K562 (cell line): ENCODE results near the gene MUC22. TPM values are rescaled to one million over a fixed set of nuclear protein-coding genes. Genes with fewer than 3 reads are reported as not detected.

Experiments used
- ATAC-seq: fragments of 200-7000 bp; cut with Tn5 transposase; 3 replicates; pipeline ENCODE4 v1.9.1; 2020; ENCODE audit warnings: moderate library complexity
- BruUV-seq: library from RNA; stranded (reverse); fragments of 400-500 nt; replicated peaks from 2 replicates; lab custom pipeline; 2021; lab: Mats Ljungman, UMichigan
- CTCF ChIA-PET: fragments of 300-600 bp; formaldehyde crosslinking; extraction: SDS; loops from one replicate; lab custom pipeline; 2021; ENCODE audit warnings: low intra/inter-chr PET ratio; lab: Yijun Ruan, JAX
- POLR2A ChIA-PET: fragments of 300-600, 350-650 bp; sonication (Branson Sonifier 250); formaldehyde crosslinking; extraction: SDS; loops from one replicate; lab custom pipeline; 2021; ENCODE audit warnings: antibody characterized with exemption, inconsistent platforms; lab: Yijun Ruan, JAX
- DNase-seq, 4 experiments: peaks; one replicate each; pipeline versions ENCODE4 v3.0.0 to v3.0.0-alpha.2; 2011 to 2018; ENCODE audit warnings: low spot score in 3 of 4, mixed read lengths in 3 of 4; ENCODE audit errors: extremely low read depth in 1 of 4
- FAIRE-seq: peaks from 2 replicates; lab custom pipeline; 2011; peaks lifted over from hg19 to GRCh38; lab: Jason Lieb, UNC
- H2AFZ ChIP-seq: 2 replicates; pipeline ENCODE4 v1.6.0; 2011; ENCODE audit warnings: low read depth, low read length, control low read depth, inconsistent platforms
- H3K27ac ChIP-seq: fragments of 200-600 bp; 3 replicates; pipeline ENCODE4 v1.8.0; 2011; ENCODE audit warnings: low read depth, mild to moderate bottlenecking, control low read depth, inconsistent platforms, low read length, moderate library complexity, mixed read lengths; ENCODE audit errors: extremely low read depth
- H3K27me3 ChIP-seq, 2 experiments: fragments of 300-600 bp in 1 of 2; 2 replicates in 1 of 2; 3 replicates in 1 of 2; pipeline versions ENCODE4 v1.6.0 to v1.8.0; 2011; ENCODE audit warnings: inconsistent platforms in 2 of 2, low read length in 2 of 2, mild to moderate bottlenecking in 1 of 2, mixed read lengths in 1 of 2, moderate library complexity in 1 of 2; ENCODE audit not compliant: control insufficient read depth in 2 of 2, insufficient read depth in 2 of 2
- H3K36me3 ChIP-seq: fragments of 300-600 bp; 3 replicates; pipeline ENCODE4 v1.8.0; 2011; ENCODE audit warnings: mild to moderate bottlenecking, low read length, inconsistent platforms; ENCODE audit not compliant: control insufficient read depth, insufficient read depth
- H3K4me1 ChIP-seq, 2 experiments: fragments of 200-600 bp in 1 of 2; replicated peaks in 1 of 2; 2 replicates in 1 of 2; 3 replicates in 1 of 2; pipeline versions ENCODE4 v1.5.1 to v1.8.0; 2011; ENCODE audit warnings: inconsistent platforms in 2 of 2, low read length in 2 of 2, mild to moderate bottlenecking in 1 of 2, mixed read lengths in 1 of 2, moderate library complexity in 1 of 2; ENCODE audit not compliant: control insufficient read depth in 2 of 2, insufficient read depth in 2 of 2
- H3K4me2 ChIP-seq: 2 replicates; pipeline ENCODE4 v1.6.1; 2011; ENCODE audit warnings: low read length, control low read depth, inconsistent platforms, mixed read lengths; ENCODE audit not compliant: insufficient read depth
- H3K4me3 ChIP-seq: fragments of 200-600 bp; sonication (generic), shearing (Covaris generic); 2 replicates; pipeline ENCODE4 v1.5.1; 2016; ENCODE audit warnings: control low read depth, inconsistent platforms
- H3K79me2 ChIP-seq: fragments of 200-600 bp; 3 replicates; pipeline ENCODE4 v1.8.0; 2011; ENCODE audit warnings: low read length, inconsistent platforms; ENCODE audit not compliant: control insufficient read depth, insufficient read depth
- H3K9ac ChIP-seq, 2 experiments: 2 replicates each; pipeline versions ENCODE4 v1.6.0 to v1.6.1; 2011; ENCODE audit warnings: low read depth in 2 of 2, low read length in 2 of 2, control low read depth in 1 of 2, inconsistent platforms in 1 of 2, mild to moderate bottlenecking in 1 of 2, mixed read lengths in 1 of 2; ENCODE audit not compliant: insufficient read depth in 1 of 2
- H3K9me1 ChIP-seq: one replicate; pipeline ENCODE4 v1.6.0; 2011; ENCODE audit warnings: inconsistent platforms, mild to moderate bottlenecking, low read length, moderate library complexity; ENCODE audit not compliant: control insufficient read depth, insufficient read depth
- H3K9me3 ChIP-seq: replicated peaks from 2 replicates; pipeline ENCODE4 v1.5.1; 2011; ENCODE audit warnings: low read depth, low read length, inconsistent platforms; ENCODE audit not compliant: control insufficient read depth, insufficient read depth
- H4K20me1 ChIP-seq: replicated peaks from 2 replicates; pipeline ENCODE4 v1.6.1; 2011; ENCODE audit warnings: low read length, inconsistent platforms, mixed read lengths; ENCODE audit not compliant: control insufficient read depth, insufficient read depth
- ATF3 ChIP-seq, 2 experiments: fragments of 450-650 bp in 1 of 2; sonication (generic) in 1 of 2; formaldehyde crosslinking in 1 of 2; IDR thresholded peaks in 1 of 2; conservative IDR thresholded peaks in 1 of 2; 2 replicates each; pipeline versions ENCODE4 v1.6.1 to v1.8.1; 2016 to 2023; ENCODE audit warnings: mild to moderate bottlenecking in 2 of 2, moderate library complexity in 2 of 2, inconsistent platforms in 1 of 2, missing genetic modification reagents in 1 of 2
- BDP1 ChIP-seq: IDR thresholded peaks from 3 replicates; pipeline ENCODE4 v1.6.1; 2011; ENCODE audit not compliant: insufficient read length, insufficient read depth
- BRCA1 ChIP-seq, 2 experiments: fragments of 450-650 bp in 1 of 2; sonication (generic) in 1 of 2; formaldehyde crosslinking in 1 of 2; IDR thresholded peaks; 2 replicates each; pipeline versions ENCODE4 v1.5.0 to v1.6.1; 2017 to 2020; ENCODE audit warnings: mild to moderate bottlenecking in 1 of 2, missing genetic modification reagents in 1 of 2
- POLR2AphosphoS5 ChIP-seq: IDR thresholded peaks from 2 replicates; pipeline ENCODE4 v1.6.1; 2011; ENCODE audit warnings: mild to moderate bottlenecking, low read depth, low read length, moderate library complexity; ENCODE audit not compliant: control insufficient read depth, insufficient read depth
- POLR2B ChIP-seq: fragments of 450-650 bp; IDR thresholded peaks from 2 replicates; pipeline ENCODE4 v1.6.1; 2018; ENCODE audit warnings: low read depth; ENCODE audit not compliant: partially characterized antibody
- POLR2H ChIP-seq: IDR thresholded peaks from 2 replicates; pipeline ENCODE4 v1.6.1; 2016; ENCODE audit warnings: missing genetic modification characterization, low read depth, mild to moderate bottlenecking, control low read depth, missing compliant biosample characterization, moderate library complexity
- RBM17 ChIP-seq: fragments of 200-400 bp; formaldehyde crosslinking; IDR thresholded peaks from 2 replicates; pipeline ENCODE4 v1.6.1; 2017; ENCODE audit warnings: low read depth, mild to moderate bottlenecking, low read length, borderline replicate concordance
- SMAD4 ChIP-seq: fragments of 250-450 bp; sonication (Bioruptor Pico); conservative IDR thresholded peaks from 2 replicates; pipeline ENCODE4 v1.8.0; 2021; ENCODE audit warnings: inconsistent platforms, mild to moderate bottlenecking, moderate library complexity
- TFAP4 ChIP-seq: sonication (generic); formaldehyde crosslinking; IDR thresholded peaks from 2 replicates; pipeline ENCODE4 v1.8.0; 2022; ENCODE audit warnings: missing genetic modification reagents, mild to moderate bottlenecking, moderate library complexity, borderline replicate concordance
- ZBED1 ChIP-seq: IDR thresholded peaks from 2 replicates; pipeline ENCODE4 v1.6.1; 2014
- ZNF140 ChIP-seq: fragments of 250-450 bp; sonication (Bioruptor Pico); IDR thresholded peaks from 2 replicates; pipeline ENCODE4 v1.8.0; 2021; ENCODE audit warnings: moderate library complexity, mild to moderate bottlenecking, inconsistent platforms
- ZNF696 ChIP-seq: fragments of 250-450 bp; sonication (Bioruptor Pico); conservative IDR thresholded peaks from 2 replicates; pipeline ENCODE4 v1.4.0; 2020; ENCODE audit warnings: mild to moderate bottlenecking, moderate library complexity
- WGBS: fragments of 100-300 bp; shearing (Covaris generic); methylation state at CpG from one replicate; pipeline ENCODE4 v1.1.6; 2016; ENCODE audit warnings: low coverage, mixed read lengths; ENCODE audit not compliant: insufficient coverage; ENCODE audit errors: missing lambda C conversion rate; 5-methylcytosine and 5-hydroxymethylcytosine counted together
- in situ Hi-C: fragments of 300-500 bp; cut with MboI; formaldehyde crosslinking; loops from 4 replicates; pipeline ENCODE4 v1.15.0; 2018; ENCODE audit warnings: inconsistent platforms, mixed read lengths
- intact Hi-C: fragments of 100-400 bp; cut with micrococcal nuclease; formaldehyde crosslinking; loops from 2 replicates; pipeline ENCODE4 v1.14.2; 2022
- polyA plus RNA-seq, 8 experiments: library from polyadenylated mRNA; depleted of rRNA in 4 of 8; stranded (reverse) in 5 of 8; unstranded in 3 of 8; fragments of >200 nt; fragmentation: Nextera tagmentation in 2 of 8; fragmentation: Illumina TruSeq in 1 of 8; extraction: Ambion mirVana in 2 of 8; extraction: Trizol in 1 of 8; gene quantifications; 2 replicates each; pipeline versions ENCODE4 v1.2.1 to v1.2.3, GENCODE V29; 2011 to 2014; ENCODE audit warnings: inconsistent platforms in 1 of 8, missing spikeins in 1 of 8
- total RNA-seq, 7 experiments: library from RNA; depleted of rRNA in 6 of 7; stranded (reverse); fragments of >200 nt in 6 of 7; fragmentation: Illumina TruSeq in 2 of 7; extraction: Trizol in 2 of 7; gene quantifications; 2 replicates each; pipeline versions ENCODE4 v1.2.1 to v1.2.3, GENCODE V29; 2011 to 2021; ENCODE audit warnings: low replicate concordance in 1 of 7

MUC22 gene
- total and polyA plus RNA-seq, 9 of the 15 experiments (the other 6 are each of a cell fraction or from before 2014, with no cell fraction given), result 0.01 to 0.03 TPM; not detected in 7

- ChIA-PET CTCF (no interaction called here), POLR2A (no interaction called here)
- Histone ChIP-seq H3K79me2 (no peaks in the 10 kb centered on the region), H3K9me1 (no peaks in the 10 kb centered on the region), H3K4me1 (no peaks in the 10 kb centered on the region), H3K27me3 (peaks cover 36 to 37% of the 10 kb centered on the region in 2 experiments), H3K4me2 (no peak overlapping the region)
- BruUV-seq, result no TSS peak
- no peak for ATAC-seq
- TF ChIP-seq ZNF696 (CRISPR knock-in tag) (no peak), BRCA1 (IDR thresholded peaks at IDR 0.05) (no peak), BRCA1 (CRISPR knock-in tag; IDR thresholded peaks at IDR 0.05) (no peak), SMAD4 (no peak), BDP1 (no peak), TFAP4 (CRISPR knock-in tag) (no peak), ZNF140 (CRISPR knock-in tag) (no peak), POLR2H (tag) (no peak), POLR2B (no peak), RBM17 (no peak), ZBED1 (no peak), POLR2AphosphoS5 (no peak), ATF3 (IDR thresholded peaks at IDR 0.05) (no peak), ATF3 (CRISPR knock-in tag; conservative IDR thresholded peaks at IDR 0.05) (no peak)
- TF ChIP-seq, all 486 proteins: peak for 0
- intact Hi-C loops, result no loop called here
- Histone ChIP-seq H4K20me1 (no peaks in the 10 kb centered on the region), H3K9me3 (no peaks in the 10 kb centered on the region; the same call in 1 of the 2 replicates), H3K9ac (no peak overlapping the region), H3K36me3 (no peaks in the 10 kb centered on the region), H3K4me3 (no peak overlapping the region), H3K27ac (no peak overlapping the region), H2AFZ (no peak overlapping the region)
- WGBS, result 0% methylated on average over 6 of the region's 6 CpGs
- in situ Hi-C loops, result no loop called here
- DNase-seq (no peak), FAIRE-seq (no peak)
Observed at GRCh38 chr6:31011153-31011552, 879 bp downstream of the MUC22 start.
